Parathyroid adenoma (tissue), 2 donors: Measurements from ENCODE around the gene TNK1.
"Not testable (repeated sequence)": the region's sequence is repeated elsewhere in the genome, so short reads cannot be mapped to it uniquely, and the experiment has no call there.

Experiments
- H2AFZ ChIP-seq: fragments of 300-600 bp; sonication (generic); one replicate; pipeline ENCODE4 v1.7.0; 2017; ENCODE audit warnings: antibody characterized with exemption, mild to moderate bottlenecking
- H3K27ac ChIP-seq: fragments of 300-600 bp; sonication (generic); one replicate; pipeline ENCODE4 v1.7.0; 2017
- H3K27me3 ChIP-seq: fragments of 300-600 bp; sonication (generic); one replicate; pipeline ENCODE4 v1.7.0; 2017; ENCODE audit warnings: low read length; ENCODE audit not compliant: control insufficient read depth, insufficient read depth
- H3K36me3 ChIP-seq: fragments of 300-600 bp; sonication (generic); one replicate; pipeline ENCODE4 v1.7.0; 2017; ENCODE audit warnings: low read length; ENCODE audit not compliant: control insufficient read depth, insufficient read depth
- H3K4me1 ChIP-seq: fragments of 300-600 bp; sonication (generic); one replicate; pipeline ENCODE4 v1.7.0; 2017; ENCODE audit warnings: control low read depth
- H3K4me2 ChIP-seq: fragments of 300-600 bp; sonication (generic); one replicate; pipeline ENCODE4 v1.7.0; 2017; ENCODE audit warnings: low read length
- H3K4me3 ChIP-seq: fragments of 300-600 bp; sonication (generic); one replicate; pipeline ENCODE4 v1.7.0; 2017; ENCODE audit warnings: low read depth, low read length
- H3K79me2 ChIP-seq: fragments of 300-600 bp; sonication (generic); one replicate; pipeline ENCODE4 v1.7.0; 2017; ENCODE audit warnings: control low read depth
- H3K9ac ChIP-seq: fragments of 300-600 bp; sonication (generic); one replicate; pipeline ENCODE4 v1.7.0; 2017; ENCODE audit warnings: mild to moderate bottlenecking
- H3K9me3 ChIP-seq: fragments of 300-600 bp; sonication (generic); one replicate; pipeline ENCODE4 v1.7.0; 2017; ENCODE audit warnings: low read length; ENCODE audit not compliant: control insufficient read depth
- CTCF ChIP-seq: fragments of 300-600 bp; sonication (generic); IDR thresholded peaks from one replicate; pipeline ENCODE4 v1.7.0; 2017; ENCODE audit warnings: antibody characterized with exemption, mild to moderate bottlenecking
- donor health status: primary hyperparathyroidism.

TNK1 gene

GRCh38 chr17:7363311-7363710, 17.6 kb upstream of the TNK1 start:
- H3K79me2 ChIP-seq: no peaks in the 10 kb centered on the region
- H3K4me1 ChIP-seq: no peaks in the 10 kb centered on the region
- no peak overlapping the region for H3K4me3 ChIP-seq
- H3K27ac ChIP-seq: no peak overlapping the region
- H3K27me3 ChIP-seq: no peaks in the 10 kb centered on the region
- H3K4me2 ChIP-seq: no peak overlapping the region
- H3K36me3 ChIP-seq: no peaks in the 10 kb centered on the region
- H3K9me3 ChIP-seq: no peaks in the 10 kb centered on the region
- no peak overlapping the region for H3K9ac ChIP-seq
- no peak overlapping the region for H2AFZ ChIP-seq
- TF ChIP-seq CTCF: no peak

GRCh38 chr17:7365963-7366362, 14.9 kb upstream of the TNK1 start:
- H3K27me3 ChIP-seq, H3K9ac ChIP-seq, H2AFZ ChIP-seq, H3K79me2 ChIP-seq, H3K36me3 ChIP-seq, H3K4me3 ChIP-seq, H3K27ac ChIP-seq, H3K4me2 ChIP-seq, H3K9me3 ChIP-seq, H3K4me1 ChIP-seq: not testable (repeated sequence)

GRCh38 chr17:7367083-7367482, 13.8 kb upstream of the TNK1 start:
- no peak overlapping the region for H3K4me3 ChIP-seq
- H3K27ac ChIP-seq: no peak overlapping the region
- no peaks in the 10 kb centered on the region for H3K4me1 ChIP-seq
- TF ChIP-seq CTCF: no peak
- no peaks in the 10 kb centered on the region for H3K9me3 ChIP-seq
- no peaks in the 10 kb centered on the region for H3K36me3 ChIP-seq
- no peak overlapping the region for H3K9ac ChIP-seq
- H2AFZ ChIP-seq: no peak overlapping the region
- no peaks in the 10 kb centered on the region for H3K79me2 ChIP-seq
- H3K4me2 ChIP-seq: no peak overlapping the region
- H3K27me3 ChIP-seq: no peaks in the 10 kb centered on the region

- no peaks in the 10 kb centered on the region for H3K79me2 ChIP-seq
- H3K27ac ChIP-seq: no peak overlapping the region
- TF ChIP-seq CTCF: no peak
- no peaks in the 10 kb centered on the region for H3K27me3 ChIP-seq
- no peaks in the 10 kb centered on the region for H3K4me1 ChIP-seq
- no peaks in the 10 kb centered on the region for H3K36me3 ChIP-seq
- H3K9ac ChIP-seq: no peak overlapping the region
- no peak overlapping the region for H2AFZ ChIP-seq
- H3K9me3 ChIP-seq: no peaks in the 10 kb centered on the region
- H3K4me2 ChIP-seq: no peak overlapping the region
- H3K4me3 ChIP-seq: no peak overlapping the region
Measured at GRCh38 chr17:7367918-7368598, 12.8 kb upstream of the TNK1 start.

GRCh38 chr17:7368599-7368994, 12.3 kb upstream of the TNK1 start:
- H3K9me3 ChIP-seq, H3K4me3 ChIP-seq, H3K36me3 ChIP-seq, H3K4me2 ChIP-seq, H3K27me3 ChIP-seq, H3K27ac ChIP-seq, H3K4me1 ChIP-seq, H3K9ac ChIP-seq, H3K79me2 ChIP-seq, H2AFZ ChIP-seq: not testable (repeated sequence)

- no peak overlapping the region for H3K9ac ChIP-seq
- no peaks in the 10 kb centered on the region for H3K9me3 ChIP-seq
- no peaks in the 10 kb centered on the region for H3K79me2 ChIP-seq
Measured at GRCh38 chr17:7369825-7370224, 11.1 kb upstream of the TNK1 start.

More at GRCh38 chr17:7369825-7370224, 11.1 kb upstream of the TNK1 start:
- Histone ChIP-seq H3K27ac (no peak overlapping the region), H3K36me3 (no peaks in the 10 kb centered on the region), H3K4me2 (no peak overlapping the region), H3K4me3 (no peak overlapping the region), H3K27me3 (no peaks in the 10 kb centered on the region), H2AFZ (no peak overlapping the region), H3K4me1 (no peaks in the 10 kb centered on the region)
- no peak for TF ChIP-seq CTCF
